ENCODE results near the gene RAD51B.
"Not testable (repeated sequence)": the region's sequence is repeated elsewhere in the genome, so short reads cannot be mapped to it uniquely, and the experiment has no call there.

Gene RAD51B

GRCh38 chr14:68297876-68298468 lies 478.4 kb downstream of the RAD51B start:
- H3K36me3 Mint-ChIP-seq (ENCODE audit: low read depth), result peaks cover 14% of the 10 kb centered on the region
- peaks cover 5% of the 10 kb centered on the region for H3K9me3 Mint-ChIP-seq
- H3K27ac Mint-ChIP-seq, result peak overlapping the region; percentile 38
- peaks cover 39% of the 10 kb centered on the region for H3K4me1 Mint-ChIP-seq (ENCODE audit: low read depth)
- H3K27me3 Mint-ChIP-seq, result no peaks in the 10 kb centered on the region
- H3K4me3 Mint-ChIP-seq, result no peak overlapping the region

- no peak overlapping the region for H3K4me3 Mint-ChIP-seq
- H3K27ac Mint-ChIP-seq, result no peak overlapping the region
- no peaks in the 10 kb centered on the region for H3K27me3 Mint-ChIP-seq
- H3K9me3 Mint-ChIP-seq, result peaks cover 5% of the 10 kb centered on the region
- H3K36me3 Mint-ChIP-seq (ENCODE audit: low read depth), result peaks cover 14% of the 10 kb centered on the region
- H3K4me1 Mint-ChIP-seq (ENCODE audit: low read depth), result peaks cover 15% of the 10 kb centered on the region
These were observed 481.0 kb downstream of the RAD51B start for GRCh38 chr14:68300608-68301007.

GRCh38 chr14:68301219-68301618 lies 481.6 kb downstream of the RAD51B start:
- no peak overlapping the region for H3K27ac Mint-ChIP-seq
- no peaks in the 10 kb centered on the region for H3K27me3 Mint-ChIP-seq
- peaks cover 15% of the 10 kb centered on the region for H3K4me1 Mint-ChIP-seq (ENCODE audit: low read depth)
- H3K4me3 Mint-ChIP-seq, result no peak overlapping the region
- H3K36me3 Mint-ChIP-seq (ENCODE audit: low read depth), result peaks cover 15% of the 10 kb centered on the region
- peaks cover 5% of the 10 kb centered on the region for H3K9me3 Mint-ChIP-seq

GRCh38 chr14:68302938-68303337 lies 483.4 kb downstream of the RAD51B start:
- not testable (repeated sequence) for H3K27me3 Mint-ChIP-seq, H3K4me3 Mint-ChIP-seq, H3K27ac Mint-ChIP-seq, H3K9me3 Mint-ChIP-seq
- peaks cover 19% of the 10 kb centered on the region for H3K36me3 Mint-ChIP-seq (ENCODE audit: low read depth)
- peaks cover 16% of the 10 kb centered on the region for H3K4me1 Mint-ChIP-seq (ENCODE audit: low read depth)

GRCh38 chr14:68305738-68306137 lies 486.2 kb downstream of the RAD51B start:
- Mint-ChIP-seq H3K27ac (no peak overlapping the region), H3K9me3 (peaks cover 5% of the 10 kb centered on the region), H3K4me1 (ENCODE audit: low read depth) (peaks cover 27% of the 10 kb centered on the region), H3K36me3 (ENCODE audit: low read depth) (peaks cover 16% of the 10 kb centered on the region), H3K4me3 (no peak overlapping the region), H3K27me3 (no peaks in the 10 kb centered on the region)

GRCh38 chr14:68306265-68306933 lies 486.8 kb downstream of the RAD51B start:
- H3K4me3 Mint-ChIP-seq, result no peak overlapping the region
- H3K27ac Mint-ChIP-seq, result peak overlapping the region; percentile 28
- no peaks in the 10 kb centered on the region for H3K27me3 Mint-ChIP-seq
- peaks cover 10% of the 10 kb centered on the region for H3K36me3 Mint-ChIP-seq (ENCODE audit: low read depth)
- H3K9me3 Mint-ChIP-seq, result peaks cover 5% of the 10 kb centered on the region
- H3K4me1 Mint-ChIP-seq (ENCODE audit: low read depth), result peaks cover 29% of the 10 kb centered on the region

- peaks cover 12% of the 10 kb centered on the region for H3K36me3 Mint-ChIP-seq (ENCODE audit: low read depth)
- H3K9me3 Mint-ChIP-seq, result peaks cover 2% of the 10 kb centered on the region
- no peak overlapping the region for H3K4me3 Mint-ChIP-seq
- H3K4me1 Mint-ChIP-seq (ENCODE audit: low read depth), result peaks cover 33% of the 10 kb centered on the region
- H3K27ac Mint-ChIP-seq, result no peak overlapping the region
- H3K27me3 Mint-ChIP-seq, result no peaks in the 10 kb centered on the region
These were observed 487.6 kb downstream of the RAD51B start for GRCh38 chr14:68306934-68307789.

GRCh38 chr14:68307790-68308168 lies 488.2 kb downstream of the RAD51B start:
- Mint-ChIP-seq H3K4me1 (ENCODE audit: low read depth) (peaks cover 38% of the 10 kb centered on the region), H3K27ac (no peak overlapping the region), H3K4me3 (no peak overlapping the region), H3K36me3 (ENCODE audit: low read depth) (peaks cover 14% of the 10 kb centered on the region), H3K9me3 (no peaks in the 10 kb centered on the region), H3K27me3 (no peaks in the 10 kb centered on the region)

- Mint-ChIP-seq H3K27me3 (no peaks in the 10 kb centered on the region), H3K4me1 (ENCODE audit: low read depth) (peaks cover 47% of the 10 kb centered on the region), H3K36me3 (ENCODE audit: low read depth) (peaks cover 14% of the 10 kb centered on the region), H3K9me3 (no peaks in the 10 kb centered on the region), H3K4me3 (no peak overlapping the region), H3K27ac (no peak overlapping the region)
These were observed 489.3 kb downstream of the RAD51B start for GRCh38 chr14:68308726-68309520.

- H3K4me1 Mint-ChIP-seq (ENCODE audit: low read depth), result peaks cover 47% of the 10 kb centered on the region
- no peaks in the 10 kb centered on the region for H3K27me3 Mint-ChIP-seq
- peaks cover 14% of the 10 kb centered on the region for H3K36me3 Mint-ChIP-seq (ENCODE audit: low read depth)
- no peak overlapping the region for H3K27ac Mint-ChIP-seq
- no peaks in the 10 kb centered on the region for H3K9me3 Mint-ChIP-seq
- H3K4me3 Mint-ChIP-seq, result no peak overlapping the region
These were observed 490.0 kb downstream of the RAD51B start for GRCh38 chr14:68309616-68310015.

- Mint-ChIP-seq H3K27me3 (no peaks in the 10 kb centered on the region), H3K4me3 (no peak overlapping the region), H3K27ac (peak overlapping the region; percentile 32), H3K9me3 (no peaks in the 10 kb centered on the region), H3K4me1 (ENCODE audit: low read depth) (peaks cover 45% of the 10 kb centered on the region), H3K36me3 (ENCODE audit: low read depth) (peaks cover 8% of the 10 kb centered on the region)
These were observed 492.7 kb downstream of the RAD51B start for GRCh38 chr14:68312300-68312699.

- Mint-ChIP-seq H3K4me3 (no peak overlapping the region), H3K27me3 (no peaks in the 10 kb centered on the region), H3K4me1 (ENCODE audit: low read depth) (peaks cover 45% of the 10 kb centered on the region), H3K27ac (peak overlapping the region; percentile 32), H3K36me3 (ENCODE audit: low read depth) (peaks cover 8% of the 10 kb centered on the region), H3K9me3 (no peaks in the 10 kb centered on the region)
These were observed 493.5 kb downstream of the RAD51B start for GRCh38 chr14:68312884-68313610.

GRCh38 chr14:68314642-68315041 lies 495.1 kb downstream of the RAD51B start:
- H3K9me3 Mint-ChIP-seq, result no peaks in the 10 kb centered on the region
- no peaks in the 10 kb centered on the region for H3K27me3 Mint-ChIP-seq
- H3K36me3 Mint-ChIP-seq (ENCODE audit: low read depth), result peaks cover 8% of the 10 kb centered on the region
- no peak overlapping the region for H3K27ac Mint-ChIP-seq
- no peak overlapping the region for H3K4me3 Mint-ChIP-seq
- peaks cover 37% of the 10 kb centered on the region for H3K4me1 Mint-ChIP-seq (ENCODE audit: low read depth)

- Mint-ChIP-seq H3K27me3 (no peaks in the 10 kb centered on the region), H3K4me3 (no peak overlapping the region), H3K36me3 (ENCODE audit: low read depth) (peaks cover 8% of the 10 kb centered on the region), H3K27ac (no peak overlapping the region), H3K9me3 (no peaks in the 10 kb centered on the region), H3K4me1 (ENCODE audit: low read depth) (peaks cover 32% of the 10 kb centered on the region)
These were observed 495.5 kb downstream of the RAD51B start for GRCh38 chr14:68315081-68315480.

Data from stimulated activated naive CD8-positive, alpha-beta T cell treated with anti-CD3 and anti-CD28 coated beads, Interleukin-15, Interleukin-2, amounts not matched to agents 100 ng/mL and 50 ng/mL, for 24 hours (primary cell).